ENCODE measurements around the gene TTI1.

DNA sequence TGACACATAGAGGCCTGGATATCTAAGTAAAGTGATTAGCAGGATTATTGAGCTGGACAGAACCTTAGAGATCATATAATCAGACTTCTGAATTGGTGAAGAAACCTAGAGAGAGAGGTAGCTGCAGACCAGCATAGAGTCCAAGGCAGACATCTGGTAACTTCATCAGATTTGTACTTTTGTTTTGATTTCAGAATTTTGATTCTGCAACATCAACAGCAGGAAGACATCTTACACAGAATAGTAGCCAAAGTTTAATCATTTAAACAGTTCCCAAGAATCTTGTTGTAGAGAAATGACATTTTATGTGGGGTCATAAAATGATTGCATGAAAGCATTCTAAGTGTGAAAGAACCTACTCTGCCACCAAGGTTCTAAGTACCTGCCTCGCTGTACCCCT is 39.6 kb upstream of the TTI1 start:
- TF ChIP-seq CTCF (IDR thresholded peaks at IDR 0.05; ENCODE audit: poor library complexity) = no peak
- no peak for TF ChIP-seq EZH2 (IDR thresholded peaks at IDR 0.05; ENCODE audit: borderline replicate concordance)
- TF ChIP-seq EZH2phosphoT487 (IDR thresholded peaks at IDR 0.05; ENCODE audit: low read depth, severe bottlenecking, unreplicated experiment) = no peak

All from hepatocyte (in vitro differentiated cells).